ENCODE measurements around the gene AMZ1.

- TF ChIP-seq POLR2A (IDR thresholded peaks at IDR 0.05) = no peak
- peak in 1 of 5 experiments; percentile 21 for TF ChIP-seq CTCF (IDR thresholded peaks at IDR 0.05)
- no peak for TF ChIP-seq POLR2AphosphoS5 (IDR thresholded peaks at IDR 0.05)
- no peak for TF ChIP-seq EP300 (IDR thresholded peaks at IDR 0.05; ENCODE audit: low read depth)
Observed at GRCh38 chr7:2639695-2640481, 48.1 kb upstream of the AMZ1 start.
